ENCODE data around the gene KIRREL3.

Gene KIRREL3

GRCh38 chr11:126904520-126904919, 96.0 kb downstream of the KIRREL3 start:
- TF ChIP-seq FOXP2 (optimal IDR thresholded peaks at IDR 0.05; ENCODE audit: control extremely low read depth, extremely low read length, insufficient read depth) (no peak), EZH2 (IDR thresholded peaks at IDR 0.05) (no peak), POLR2AphosphoS5 (IDR thresholded peaks at IDR 0.05; ENCODE audit: borderline replicate concordance, low read depth, low read length) (no peak)
- no peak for DNase-seq (ENCODE audit: low read depth, low spot score)
- Histone ChIP-seq H3K9me3 (ENCODE audit: low read depth, low read length) (no peaks in the 10 kb centered on the region), H3K9ac (ENCODE audit: insufficient read length) (no peak overlapping the region), H3K36me3 (ENCODE audit: insufficient read depth, low read length) (no peaks in the 10 kb centered on the region), H3K4me3 (no peak overlapping the region), H3K27ac (no peak overlapping the region)

GRCh38 chr11:126901783-126902182, 98.8 kb downstream of the KIRREL3 start:
- TF ChIP-seq FOXP2 (optimal IDR thresholded peaks at IDR 0.05; ENCODE audit: control extremely low read depth, extremely low read length, insufficient read depth) = no peak
- H3K9ac ChIP-seq (ENCODE audit: insufficient read length) = no peak overlapping the region
- no peak for DNase-seq (ENCODE audit: low read depth, low spot score)
- H3K36me3 ChIP-seq (ENCODE audit: insufficient read depth, low read length) = no peaks in the 10 kb centered on the region
- H3K9me3 ChIP-seq (ENCODE audit: low read depth, low read length) = no peaks in the 10 kb centered on the region
- H3K27ac ChIP-seq = no peak overlapping the region
- no peak overlapping the region for H3K4me3 ChIP-seq

- H3K9me3 ChIP-seq (ENCODE audit: low read depth, low read length) = no peaks in the 10 kb centered on the region
- no peak overlapping the region for H3K9ac ChIP-seq (ENCODE audit: insufficient read length)
- no peak overlapping the region for H3K4me3 ChIP-seq
- H3K27ac ChIP-seq = no peak overlapping the region
- no peak for DNase-seq (ENCODE audit: low read depth, low spot score)
- TF ChIP-seq FOXP2 (optimal IDR thresholded peaks at IDR 0.05; ENCODE audit: control extremely low read depth, extremely low read length, insufficient read depth) = no peak
- TF ChIP-seq EZH2 (IDR thresholded peaks at IDR 0.05) = no peak
- no peak for TF ChIP-seq POLR2AphosphoS5 (IDR thresholded peaks at IDR 0.05; ENCODE audit: borderline replicate concordance, low read depth, low read length)
- no peaks in the 10 kb centered on the region for H3K36me3 ChIP-seq (ENCODE audit: insufficient read depth, low read length)
These were observed 100.4 kb downstream of the KIRREL3 start for GRCh38 chr11:126899961-126900748.

GRCh38 chr11:126898802-126899201, 101.8 kb downstream of the KIRREL3 start:
- H3K36me3 ChIP-seq (ENCODE audit: insufficient read depth, low read length) = no peaks in the 10 kb centered on the region
- H3K9me3 ChIP-seq (ENCODE audit: low read depth, low read length) = no peaks in the 10 kb centered on the region
- no peak overlapping the region for H3K27ac ChIP-seq
- no peak overlapping the region for H3K4me3 ChIP-seq
- DNase-seq (ENCODE audit: low read depth, low spot score) = no peak
- no peak overlapping the region for H3K9ac ChIP-seq (ENCODE audit: insufficient read length)
- no peak for TF ChIP-seq POLR2AphosphoS5 (IDR thresholded peaks at IDR 0.05; ENCODE audit: borderline replicate concordance, low read depth, low read length)
- no peak for TF ChIP-seq EZH2 (IDR thresholded peaks at IDR 0.05)
- no peak for TF ChIP-seq FOXP2 (optimal IDR thresholded peaks at IDR 0.05; ENCODE audit: control extremely low read depth, extremely low read length, insufficient read depth)

- no peak overlapping the region for H3K9ac ChIP-seq (ENCODE audit: insufficient read length)
- DNase-seq (ENCODE audit: low read depth, low spot score) = no peak
- H3K27ac ChIP-seq = no peak overlapping the region
- H3K36me3 ChIP-seq (ENCODE audit: insufficient read depth, low read length) = no peaks in the 10 kb centered on the region
- H3K4me3 ChIP-seq = no peak overlapping the region
- no peaks in the 10 kb centered on the region for H3K9me3 ChIP-seq (ENCODE audit: low read depth, low read length)
- TF ChIP-seq EZH2 (IDR thresholded peaks at IDR 0.05) = no peak
- TF ChIP-seq FOXP2 (optimal IDR thresholded peaks at IDR 0.05; ENCODE audit: control extremely low read depth, extremely low read length, insufficient read depth) = no peak
- TF ChIP-seq POLR2AphosphoS5 (IDR thresholded peaks at IDR 0.05; ENCODE audit: borderline replicate concordance, low read depth, low read length) = no peak
These were observed 103.1 kb downstream of the KIRREL3 start for GRCh38 chr11:126897430-126897829.

- no peak overlapping the region for H3K4me3 ChIP-seq
- H3K9ac ChIP-seq (ENCODE audit: insufficient read length) = no peak overlapping the region
- no peak for TF ChIP-seq FOXP2 (optimal IDR thresholded peaks at IDR 0.05; ENCODE audit: control extremely low read depth, extremely low read length, insufficient read depth)
- TF ChIP-seq EZH2 (IDR thresholded peaks at IDR 0.05) = no peak
- TF ChIP-seq POLR2AphosphoS5 (IDR thresholded peaks at IDR 0.05; ENCODE audit: borderline replicate concordance, low read depth, low read length) = no peak
- no peak for DNase-seq (ENCODE audit: low read depth, low spot score)
- H3K9me3 ChIP-seq (ENCODE audit: low read depth, low read length) = no peaks in the 10 kb centered on the region
- H3K27ac ChIP-seq = no peak overlapping the region
- no peaks in the 10 kb centered on the region for H3K36me3 ChIP-seq (ENCODE audit: insufficient read depth, low read length)
These were observed 104.5 kb downstream of the KIRREL3 start for GRCh38 chr11:126896025-126896424.

- Histone ChIP-seq H3K9me3 (ENCODE audit: low read depth, low read length) (no peaks in the 10 kb centered on the region), H3K36me3 (ENCODE audit: insufficient read depth, low read length) (no peaks in the 10 kb centered on the region), H3K9ac (ENCODE audit: insufficient read length) (no peak overlapping the region), H3K27ac (no peak overlapping the region), H3K4me3 (no peak overlapping the region)
- TF ChIP-seq FOXP2 (optimal IDR thresholded peaks at IDR 0.05; ENCODE audit: control extremely low read depth, extremely low read length, insufficient read depth) (no peak), POLR2AphosphoS5 (IDR thresholded peaks at IDR 0.05; ENCODE audit: borderline replicate concordance, low read depth, low read length) (no peak), EZH2 (IDR thresholded peaks at IDR 0.05) (no peak)
- no peak for DNase-seq (ENCODE audit: low read depth, low spot score)
These were observed 106.8 kb downstream of the KIRREL3 start for GRCh38 chr11:126893796-126894195.

GRCh38 chr11:126892756-126893155, 107.8 kb downstream of the KIRREL3 start:
- Histone ChIP-seq H3K36me3 (ENCODE audit: insufficient read depth, low read length) (no peaks in the 10 kb centered on the region), H3K27ac (no peak overlapping the region), H3K4me3 (no peak overlapping the region), H3K9ac (ENCODE audit: insufficient read length) (no peak overlapping the region), H3K9me3 (ENCODE audit: low read depth, low read length) (no peaks in the 10 kb centered on the region)
- TF ChIP-seq FOXP2 (optimal IDR thresholded peaks at IDR 0.05; ENCODE audit: control extremely low read depth, extremely low read length, insufficient read depth) (no peak), EZH2 (IDR thresholded peaks at IDR 0.05) (no peak), POLR2AphosphoS5 (IDR thresholded peaks at IDR 0.05; ENCODE audit: borderline replicate concordance, low read depth, low read length) (no peak)
- DNase-seq (ENCODE audit: low read depth, low spot score) = no peak

Measured in SK-N-MC (cell line).